Fibroblast of lung (primary cell): Measurements from ENCODE around the gene TNS3. TPM values are rescaled to one million over a fixed set of nuclear protein-coding genes. Genes with fewer than 3 reads are reported as not detected.

ENCODE experiments used
- DNase-seq, 2 donors: peaks; one replicate each; pipeline versions ENCODE4 v3.0.0 to v3.0.0-alpha.2; 2010; ENCODE audit warnings: low read depth in 2 of 2
- H2AFZ ChIP-seq: 2 replicates; pipeline ENCODE4 v1.5.1; 2012; ENCODE audit warnings: low read length, control low read depth, inconsistent platforms
- H3K27ac ChIP-seq: 2 replicates; pipeline ENCODE4 v1.5.1; 2011; ENCODE audit warnings: low read length, control low read depth; ENCODE audit not compliant: insufficient read depth
- H3K27me3 ChIP-seq: 2 replicates; pipeline ENCODE4 v1.5.1; 2011; ENCODE audit warnings: mild to moderate bottlenecking, low read length; ENCODE audit not compliant: control insufficient read depth, insufficient read depth
- H3K36me3 ChIP-seq: 2 replicates; pipeline ENCODE4 v1.5.1; 2011; ENCODE audit warnings: low read length; ENCODE audit not compliant: control insufficient read depth, insufficient read depth
- H3K4me1 ChIP-seq: 2 replicates; pipeline ENCODE4 v1.5.1; 2011; ENCODE audit warnings: low read length; ENCODE audit not compliant: control insufficient read depth, insufficient read depth; ENCODE audit errors: extremely low read depth
- H3K4me2 ChIP-seq: 2 replicates; pipeline ENCODE4 v1.5.1; 2011; ENCODE audit warnings: low read length, control low read depth; ENCODE audit not compliant: insufficient read depth; ENCODE audit errors: extremely low read depth
- H3K4me3 ChIP-seq, 4 experiments: fragments of 200-600 bp in 1 of 4; sonication (generic) in 1 of 4; replicated peaks in 1 of 4; 2 replicates each; pipeline ENCODE4 v1.5.1; 2011 to 2016; ENCODE audit warnings: low read length in 4 of 4, low read depth in 3 of 4, mild to moderate bottlenecking in 3 of 4, control low read depth in 2 of 4, inconsistent platforms in 1 of 4, mixed read lengths in 1 of 4; ENCODE audit not compliant: insufficient read depth in 1 of 4; ENCODE audit errors: control extremely low read depth in 1 of 4
- H3K79me2 ChIP-seq: 2 replicates; pipeline ENCODE4 v1.5.1; 2012; ENCODE audit warnings: mild to moderate bottlenecking, low read length, inconsistent platforms; ENCODE audit not compliant: control insufficient read depth, insufficient read depth
- H3K9ac ChIP-seq: 2 replicates; pipeline ENCODE4 v1.5.1; 2011; ENCODE audit warnings: mild to moderate bottlenecking, low read length, control low read depth; ENCODE audit not compliant: insufficient read depth
- H3K9me3 ChIP-seq: 2 replicates; pipeline ENCODE4 v1.5.1; 2012; ENCODE audit warnings: low read depth, low read length; ENCODE audit not compliant: control insufficient read depth, insufficient read depth
- H4K20me1 ChIP-seq: 2 replicates; pipeline ENCODE4 v1.5.1; 2011; ENCODE audit warnings: low read length; ENCODE audit not compliant: control insufficient read depth, insufficient read depth; ENCODE audit errors: extremely low read depth
- EZH2 ChIP-seq: IDR thresholded peaks from 2 replicates; pipeline ENCODE4 v1.5.1; 2012; ENCODE audit warnings: low read length, control low read depth, mild to moderate bottlenecking; ENCODE audit errors: missing control alignments
- polyA plus RNA-seq, 2 donors: library from polyadenylated mRNA; depleted of rRNA in 1 of 2; stranded (reverse) in 1 of 2; unstranded in 1 of 2; fragments of >200 nt; gene quantifications; 2 replicates each; pipeline ENCODE4 v1.2.1, GENCODE V29; 2011 to 2012; ENCODE audit warnings: missing spikeins in 1 of 2
- total RNA-seq: library from RNA; depleted of rRNA; stranded (reverse); fragments of >200 nt; gene quantifications from 2 replicates; pipeline ENCODE4 v1.2.1, GENCODE V29; 2014
- TF ChIP-seq, protein P1 (sequence below), 2 donors: IDR thresholded peaks in 1 of 2; conservative IDR thresholded peaks in 1 of 2; 1 replicate in 1 of 2; 2 replicates in 1 of 2; pipeline ENCODE4 v1.5.1; 2011 to 2012; ENCODE audit warnings: low read length in 2 of 2, control low read depth in 1 of 2, inconsistent platforms in 1 of 2, low read depth in 1 of 2, mild to moderate bottlenecking in 1 of 2

TNS3 gene
- total and polyA plus RNA-seq, 2 donors (not counting 1 experiment from before 2014, with no cell fraction given): 74.4 to 88.8 TPM

DNA sequence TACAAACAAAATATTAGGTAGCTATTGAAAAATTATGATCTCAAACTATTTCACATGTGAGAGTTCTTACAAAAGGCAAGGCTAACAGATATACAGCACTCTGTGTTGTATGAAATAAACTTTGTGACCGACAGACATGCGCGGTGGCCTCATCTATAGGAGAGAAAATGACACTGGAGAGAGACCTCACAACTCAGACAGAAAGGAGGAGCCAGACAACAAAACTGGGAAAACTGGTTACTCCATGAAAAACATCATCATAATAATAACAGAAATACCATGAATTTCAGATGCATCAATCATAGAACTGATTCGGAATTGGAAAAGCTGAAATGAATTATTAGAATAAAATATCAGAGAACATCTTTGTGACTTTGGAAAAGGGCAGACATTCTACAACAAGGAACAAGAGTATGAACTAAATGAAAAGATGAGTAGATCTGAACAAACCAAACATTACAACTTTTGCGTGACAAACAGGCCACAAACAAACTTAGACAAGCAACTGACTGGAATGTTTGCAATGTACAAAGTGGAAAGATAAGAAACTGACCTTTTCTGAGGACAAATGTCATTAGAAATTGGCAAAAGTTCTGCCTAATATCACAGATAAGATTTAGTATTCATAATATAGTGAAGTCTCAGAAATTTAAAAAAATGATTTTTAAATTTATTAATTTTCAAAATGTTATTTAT lies 69.3 kb downstream of the TNS3 start:
- H3K9me3 ChIP-seq: no peaks in the 10 kb centered on the region
- no peak for DNase-seq
- no peak overlapping the region for H2AFZ ChIP-seq
- H3K4me1 ChIP-seq: peaks cover 17% of the 10 kb centered on the region
- TF ChIP-seq EZH2: no peak
- TF ChIP-seq, protein P1, sequence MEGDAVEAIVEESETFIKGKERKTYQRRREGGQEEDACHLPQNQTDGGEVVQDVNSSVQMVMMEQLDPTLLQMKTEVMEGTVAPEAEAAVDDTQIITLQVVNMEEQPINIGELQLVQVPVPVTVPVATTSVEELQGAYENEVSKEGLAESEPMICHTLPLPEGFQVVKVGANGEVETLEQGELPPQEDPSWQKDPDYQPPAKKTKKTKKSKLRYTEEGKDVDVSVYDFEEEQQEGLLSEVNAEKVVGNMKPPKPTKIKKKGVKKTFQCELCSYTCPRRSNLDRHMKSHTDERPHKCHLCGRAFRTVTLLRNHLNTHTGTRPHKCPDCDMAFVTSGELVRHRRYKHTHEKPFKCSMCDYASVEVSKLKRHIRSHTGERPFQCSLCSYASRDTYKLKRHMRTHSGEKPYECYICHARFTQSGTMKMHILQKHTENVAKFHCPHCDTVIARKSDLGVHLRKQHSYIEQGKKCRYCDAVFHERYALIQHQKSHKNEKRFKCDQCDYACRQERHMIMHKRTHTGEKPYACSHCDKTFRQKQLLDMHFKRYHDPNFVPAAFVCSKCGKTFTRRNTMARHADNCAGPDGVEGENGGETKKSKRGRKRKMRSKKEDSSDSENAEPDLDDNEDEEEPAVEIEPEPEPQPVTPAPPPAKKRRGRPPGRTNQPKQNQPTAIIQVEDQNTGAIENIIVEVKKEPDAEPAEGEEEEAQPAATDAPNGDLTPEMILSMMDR (conservative IDR thresholded peaks at IDR 0.05 in 1 of 2, IDR thresholded peaks at IDR 0.05 in 1 of 2; ENCODE audit: low read depth in 1 of 2, low read length in 2 of 2): no peak
- H3K79me2 ChIP-seq: peaks cover 13% of the 10 kb centered on the region
- no peak overlapping the region for H3K4me3 ChIP-seq
- no peak overlapping the region for H3K4me2 ChIP-seq
- no peaks in the 10 kb centered on the region for H4K20me1 ChIP-seq
- peak overlapping the region; percentile 50 for H3K27ac ChIP-seq
- H3K36me3 ChIP-seq: peaks cover 11% of the 10 kb centered on the region
- H3K9ac ChIP-seq: no peak overlapping the region
- H3K27me3 ChIP-seq: no peaks in the 10 kb centered on the region

DNA sequence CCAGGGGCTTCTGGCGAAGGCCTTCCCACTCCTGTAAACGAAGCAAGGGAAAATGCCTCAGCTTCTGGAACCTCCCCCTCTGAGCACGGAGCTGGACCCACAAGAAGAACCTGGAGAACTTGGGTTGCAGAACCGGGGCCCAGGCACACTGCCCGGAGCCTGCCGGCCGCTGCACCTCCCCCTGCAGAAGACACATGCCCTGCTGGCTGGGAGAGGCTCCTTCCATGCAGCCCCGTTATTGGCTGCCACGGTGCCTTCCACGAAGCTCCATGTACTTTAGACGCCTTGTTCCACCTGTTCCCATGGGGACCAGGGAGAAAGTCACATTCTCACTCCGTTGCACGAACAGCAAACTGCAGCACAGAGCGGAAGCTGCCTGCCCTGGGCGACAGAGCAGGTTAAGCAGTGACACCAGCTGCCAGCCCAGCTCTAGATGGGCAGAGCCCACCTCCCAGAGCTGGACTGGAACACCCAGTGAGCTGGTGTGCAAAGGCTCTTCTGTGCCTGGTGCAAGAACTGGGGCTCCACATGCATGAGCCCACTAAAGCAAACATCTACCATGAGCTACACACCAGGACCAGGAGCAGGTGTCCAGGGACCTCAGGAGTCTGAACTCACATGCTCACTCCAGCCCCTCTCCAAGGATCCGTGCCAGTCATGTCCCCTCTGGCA lies 70.1 kb downstream of the TNS3 start:
- Histone ChIP-seq H3K9ac (no peak overlapping the region), H3K4me1 (peaks cover 17% of the 10 kb centered on the region), H2AFZ (no peak overlapping the region), H3K27me3 (no peaks in the 10 kb centered on the region), H3K4me2 (no peak overlapping the region), H3K4me3 (no peak overlapping the region), H3K9me3 (no peaks in the 10 kb centered on the region), H3K27ac (no peak overlapping the region), H3K79me2 (peaks cover 13% of the 10 kb centered on the region), H3K36me3 (peaks cover 8% of the 10 kb centered on the region), H4K20me1 (no peaks in the 10 kb centered on the region)
- TF ChIP-seq EZH2: no peak
- TF ChIP-seq, protein P1 (conservative IDR thresholded peaks at IDR 0.05 in 1 of 2, IDR thresholded peaks at IDR 0.05 in 1 of 2; ENCODE audit: low read depth in 1 of 2, low read length in 2 of 2): no peak
- no peak for DNase-seq

DNA sequence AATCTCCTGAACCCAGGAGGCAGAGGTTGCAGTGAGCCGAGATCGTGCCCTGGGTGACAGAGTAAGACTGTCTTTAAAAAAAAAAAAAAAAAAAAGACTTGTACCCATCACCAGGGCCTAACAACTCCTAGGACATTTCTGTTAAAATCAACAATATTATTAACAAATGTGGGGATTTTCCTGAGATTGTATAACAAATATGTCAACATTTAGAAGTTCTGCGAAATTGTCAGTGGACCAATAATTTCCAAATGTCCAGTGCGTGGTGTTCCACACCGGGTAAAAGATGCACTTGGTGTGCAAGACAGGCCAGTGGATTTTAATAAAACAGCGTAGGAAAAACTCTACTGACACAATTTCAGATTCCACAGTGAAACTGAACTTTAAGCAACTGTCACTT lies 71.1 kb downstream of the TNS3 start:
- no peak overlapping the region for H3K4me2 ChIP-seq
- peaks cover 13% of the 10 kb centered on the region for H3K79me2 ChIP-seq
- no peaks in the 10 kb centered on the region for H3K9me3 ChIP-seq
- H3K4me1 ChIP-seq: peaks cover 17% of the 10 kb centered on the region
- DNase-seq: no peak
- no peak overlapping the region for H3K9ac ChIP-seq
- no peak overlapping the region for H3K4me3 ChIP-seq
- H4K20me1 ChIP-seq: no peaks in the 10 kb centered on the region
- no peaks in the 10 kb centered on the region for H3K27me3 ChIP-seq
- H3K36me3 ChIP-seq: peaks cover 14% of the 10 kb centered on the region
- no peak overlapping the region for H2AFZ ChIP-seq
- TF ChIP-seq, protein P1 (conservative IDR thresholded peaks at IDR 0.05 in 1 of 2, IDR thresholded peaks at IDR 0.05 in 1 of 2; ENCODE audit: low read depth in 1 of 2, low read length in 2 of 2): no peak
- no peak for TF ChIP-seq EZH2
- H3K27ac ChIP-seq: no peak overlapping the region
